K562 (cell line): ENCODE data around the gene FRK. TPM values are rescaled to one million over a fixed set of nuclear protein-coding genes. Genes with fewer than 3 reads are reported as not detected.

Source experiments
- ATAC-seq: fragments of 200-7000 bp; cut with Tn5 transposase; 3 replicates; pipeline ENCODE4 v1.9.1; 2020; ENCODE audit warnings: moderate library complexity
- BruUV-seq: library from RNA; stranded (reverse); fragments of 400-500 nt; replicated peaks from 2 replicates; lab custom pipeline; 2021; lab: Mats Ljungman, UMichigan
- CTCF ChIA-PET: fragments of 300-600 bp; formaldehyde crosslinking; extraction: SDS; loops from one replicate; lab custom pipeline; 2021; ENCODE audit warnings: low intra/inter-chr PET ratio; lab: Yijun Ruan, JAX
- POLR2A ChIA-PET: fragments of 300-600, 350-650 bp; sonication (Branson Sonifier 250); formaldehyde crosslinking; extraction: SDS; loops from one replicate; lab custom pipeline; 2021; ENCODE audit warnings: antibody characterized with exemption, inconsistent platforms; lab: Yijun Ruan, JAX
- DNase-seq, 4 experiments: peaks; one replicate each; pipeline versions ENCODE4 v3.0.0 to v3.0.0-alpha.2; 2011 to 2018; ENCODE audit warnings: low spot score in 3 of 4, mixed read lengths in 3 of 4; ENCODE audit errors: extremely low read depth in 1 of 4
- FAIRE-seq: peaks from 2 replicates; lab custom pipeline; 2011; peaks lifted over from hg19 to GRCh38; lab: Jason Lieb, UNC
- H2AFZ ChIP-seq: 2 replicates; pipeline ENCODE4 v1.6.0; 2011; ENCODE audit warnings: low read depth, low read length, control low read depth, inconsistent platforms
- H3K27ac ChIP-seq: fragments of 200-600 bp; 3 replicates; pipeline ENCODE4 v1.8.0; 2011; ENCODE audit warnings: low read depth, mild to moderate bottlenecking, control low read depth, inconsistent platforms, low read length, moderate library complexity, mixed read lengths; ENCODE audit errors: extremely low read depth
- H3K27me3 ChIP-seq, 2 experiments: fragments of 300-600 bp in 1 of 2; 2 replicates in 1 of 2; 3 replicates in 1 of 2; pipeline versions ENCODE4 v1.6.0 to v1.8.0; 2011; ENCODE audit warnings: inconsistent platforms in 2 of 2, low read length in 2 of 2, mild to moderate bottlenecking in 1 of 2, mixed read lengths in 1 of 2, moderate library complexity in 1 of 2; ENCODE audit not compliant: control insufficient read depth in 2 of 2, insufficient read depth in 2 of 2
- H3K36me3 ChIP-seq: fragments of 300-600 bp; 3 replicates; pipeline ENCODE4 v1.8.0; 2011; ENCODE audit warnings: mild to moderate bottlenecking, low read length, inconsistent platforms; ENCODE audit not compliant: control insufficient read depth, insufficient read depth
- H3K4me1 ChIP-seq, 2 experiments: fragments of 200-600 bp in 1 of 2; replicated peaks in 1 of 2; 2 replicates in 1 of 2; 3 replicates in 1 of 2; pipeline versions ENCODE4 v1.5.1 to v1.8.0; 2011; ENCODE audit warnings: inconsistent platforms in 2 of 2, low read length in 2 of 2, mild to moderate bottlenecking in 1 of 2, mixed read lengths in 1 of 2, moderate library complexity in 1 of 2; ENCODE audit not compliant: control insufficient read depth in 2 of 2, insufficient read depth in 2 of 2
- H3K4me2 ChIP-seq: 2 replicates; pipeline ENCODE4 v1.6.1; 2011; ENCODE audit warnings: low read length, control low read depth, inconsistent platforms, mixed read lengths; ENCODE audit not compliant: insufficient read depth
- H3K4me3 ChIP-seq: fragments of 200-600 bp; sonication (generic), shearing (Covaris generic); 2 replicates; pipeline ENCODE4 v1.5.1; 2016; ENCODE audit warnings: control low read depth, inconsistent platforms
- H3K79me2 ChIP-seq: fragments of 200-600 bp; 3 replicates; pipeline ENCODE4 v1.8.0; 2011; ENCODE audit warnings: low read length, inconsistent platforms; ENCODE audit not compliant: control insufficient read depth, insufficient read depth
- H3K9ac ChIP-seq, 2 experiments: 2 replicates each; pipeline versions ENCODE4 v1.6.0 to v1.6.1; 2011; ENCODE audit warnings: low read depth in 2 of 2, low read length in 2 of 2, control low read depth in 1 of 2, inconsistent platforms in 1 of 2, mild to moderate bottlenecking in 1 of 2, mixed read lengths in 1 of 2; ENCODE audit not compliant: insufficient read depth in 1 of 2
- H3K9me1 ChIP-seq: one replicate; pipeline ENCODE4 v1.6.0; 2011; ENCODE audit warnings: inconsistent platforms, mild to moderate bottlenecking, low read length, moderate library complexity; ENCODE audit not compliant: control insufficient read depth, insufficient read depth
- H3K9me3 ChIP-seq: replicated peaks from 2 replicates; pipeline ENCODE4 v1.5.1; 2011; ENCODE audit warnings: low read depth, low read length, inconsistent platforms; ENCODE audit not compliant: control insufficient read depth, insufficient read depth
- H4K20me1 ChIP-seq: replicated peaks from 2 replicates; pipeline ENCODE4 v1.6.1; 2011; ENCODE audit warnings: low read length, inconsistent platforms, mixed read lengths; ENCODE audit not compliant: control insufficient read depth, insufficient read depth
- WGBS: fragments of 100-300 bp; shearing (Covaris generic); methylation state at CpG from one replicate; pipeline ENCODE4 v1.1.6; 2016; ENCODE audit warnings: low coverage, mixed read lengths; ENCODE audit not compliant: insufficient coverage; ENCODE audit errors: missing lambda C conversion rate; 5-methylcytosine and 5-hydroxymethylcytosine counted together
- in situ Hi-C: fragments of 300-500 bp; cut with MboI; formaldehyde crosslinking; loops from 4 replicates; pipeline ENCODE4 v1.15.0; 2018; ENCODE audit warnings: inconsistent platforms, mixed read lengths
- intact Hi-C: fragments of 100-400 bp; cut with micrococcal nuclease; formaldehyde crosslinking; loops from 2 replicates; pipeline ENCODE4 v1.14.2; 2022
- polyA plus RNA-seq, 8 experiments: library from polyadenylated mRNA; depleted of rRNA in 4 of 8; stranded (reverse) in 5 of 8; unstranded in 3 of 8; fragments of >200 nt; fragmentation: Nextera tagmentation in 2 of 8; fragmentation: Illumina TruSeq in 1 of 8; extraction: Ambion mirVana in 2 of 8; extraction: Trizol in 1 of 8; gene quantifications; 2 replicates each; pipeline versions ENCODE4 v1.2.1 to v1.2.3, GENCODE V29; 2011 to 2014; ENCODE audit warnings: inconsistent platforms in 1 of 8, missing spikeins in 1 of 8
- total RNA-seq, 7 experiments: library from RNA; depleted of rRNA in 6 of 7; stranded (reverse); fragments of >200 nt in 6 of 7; fragmentation: Illumina TruSeq in 2 of 7; extraction: Trizol in 2 of 7; gene quantifications; 2 replicates each; pipeline versions ENCODE4 v1.2.1 to v1.2.3, GENCODE V29; 2011 to 2021; ENCODE audit warnings: low replicate concordance in 1 of 7
- TF ChIP-seq, protein P1 (sequence below): fragments of 450-650 bp; IDR thresholded peaks from 2 replicates; pipeline ENCODE4 v1.6.1; 2016
- TF ChIP-seq, protein P2 (sequence below): fragments of 450-650 bp; formaldehyde crosslinking; IDR thresholded peaks from 2 replicates; pipeline ENCODE4 v1.4.0; 2020; ENCODE audit warnings: mild to moderate bottlenecking, moderate library complexity

The FRK gene
- total and polyA plus RNA-seq, 9 of the 15 experiments (the other 6 are each of a cell fraction or from before 2014, with no cell fraction given), result 0.01 to 0.29 (median 0.09) TPM

DNA sequence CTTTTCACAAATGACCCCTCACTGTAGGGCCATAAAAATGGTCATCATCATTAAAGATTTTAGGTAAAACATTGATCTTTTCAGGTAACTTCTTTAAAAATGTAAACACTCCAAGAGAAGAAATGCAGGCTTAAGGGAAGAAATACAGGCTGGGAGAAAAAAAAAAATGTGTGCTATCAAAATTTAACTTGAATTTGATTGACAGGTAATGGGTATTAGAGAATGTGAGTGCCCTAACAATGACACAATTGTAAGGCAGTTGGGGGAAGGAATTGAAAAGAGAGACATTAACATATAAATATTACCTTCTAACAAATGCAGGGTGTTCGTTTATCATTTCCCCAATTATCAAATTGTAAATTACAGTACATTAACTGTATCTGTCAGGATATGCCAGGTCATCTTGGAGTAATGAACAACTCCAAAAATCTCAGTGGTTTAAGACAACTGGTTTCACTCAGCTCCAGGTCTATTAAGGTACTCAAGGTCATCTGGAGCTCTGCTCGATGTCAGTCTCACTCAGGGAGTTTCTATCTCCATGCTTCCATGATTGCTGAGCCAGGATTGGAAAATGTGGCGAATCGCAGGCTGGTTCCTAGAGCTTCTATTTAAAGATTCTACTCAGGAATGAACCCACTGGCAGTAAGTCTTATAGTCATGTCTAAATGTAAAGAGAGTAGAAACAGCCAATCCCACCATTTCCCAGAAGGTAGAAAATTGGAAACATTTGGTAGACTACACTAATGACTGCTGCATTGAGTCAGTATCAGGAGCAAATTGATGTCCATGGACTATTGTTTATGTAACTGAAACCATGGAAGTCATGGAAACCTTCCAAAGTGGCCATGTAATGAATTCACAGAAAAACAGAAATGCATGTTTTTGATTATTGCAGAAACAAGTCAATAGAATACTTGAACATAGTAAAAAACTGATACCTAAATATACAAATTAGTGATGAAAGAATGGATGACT, 55.6 kb downstream of the FRK start:
- in situ Hi-C loops, result no loop called here

More for the DNA sequence above, 55.6 kb downstream of the FRK start:
- no peaks in the 10 kb centered on the region for H3K27me3 ChIP-seq
- H3K4me3 ChIP-seq, result no peak overlapping the region
- no peaks in the 10 kb centered on the region for H3K9me1 ChIP-seq
- POLR2A ChIA-PET, result no interaction called here
- CTCF ChIA-PET, result no interaction called here
- no peak overlapping the region for H3K9ac ChIP-seq
- ATAC-seq (no peak), DNase-seq (no peak), FAIRE-seq (no peak)
- TF ChIP-seq, protein P1, sequence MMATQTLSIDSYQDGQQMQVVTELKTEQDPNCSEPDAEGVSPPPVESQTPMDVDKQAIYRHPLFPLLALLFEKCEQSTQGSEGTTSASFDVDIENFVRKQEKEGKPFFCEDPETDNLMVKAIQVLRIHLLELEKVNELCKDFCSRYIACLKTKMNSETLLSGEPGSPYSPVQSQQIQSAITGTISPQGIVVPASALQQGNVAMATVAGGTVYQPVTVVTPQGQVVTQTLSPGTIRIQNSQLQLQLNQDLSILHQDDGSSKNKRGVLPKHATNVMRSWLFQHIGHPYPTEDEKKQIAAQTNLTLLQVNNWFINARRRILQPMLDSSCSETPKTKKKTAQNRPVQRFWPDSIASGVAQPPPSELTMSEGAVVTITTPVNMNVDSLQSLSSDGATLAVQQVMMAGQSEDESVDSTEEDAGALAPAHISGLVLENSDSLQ, result peak; percentile 22; the same call in 1 of the 2 replicates
- TF ChIP-seq, protein P2, sequence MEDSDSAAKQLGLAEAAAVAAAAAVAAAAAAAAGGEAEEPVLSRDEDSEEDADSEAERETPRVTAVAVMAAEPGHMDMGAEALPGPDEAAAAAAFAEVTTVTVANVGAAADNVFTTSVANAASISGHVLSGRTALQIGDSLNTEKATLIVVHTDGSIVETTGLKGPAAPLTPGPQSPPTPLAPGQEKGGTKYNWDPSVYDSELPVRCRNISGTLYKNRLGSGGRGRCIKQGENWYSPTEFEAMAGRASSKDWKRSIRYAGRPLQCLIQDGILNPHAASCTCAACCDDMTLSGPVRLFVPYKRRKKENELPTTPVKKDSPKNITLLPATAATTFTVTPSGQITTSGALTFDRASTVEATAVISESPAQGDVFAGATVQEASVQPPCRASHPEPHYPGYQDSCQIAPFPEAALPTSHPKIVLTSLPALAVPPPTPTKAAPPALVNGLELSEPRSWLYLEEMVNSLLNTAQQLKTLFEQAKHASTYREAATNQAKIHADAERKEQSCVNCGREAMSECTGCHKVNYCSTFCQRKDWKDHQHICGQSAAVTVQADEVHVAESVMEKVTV, result no peak
- H3K36me3 ChIP-seq, result no peaks in the 10 kb centered on the region
- H3K9me3 ChIP-seq, result no peaks in the 10 kb centered on the region
- H3K4me2 ChIP-seq, result no peak overlapping the region
- intact Hi-C loops, result no loop called here
- WGBS, result 5% methylated on average over 4 of the region's 4 CpGs
- no peaks in the 10 kb centered on the region for H4K20me1 ChIP-seq
- no peak overlapping the region for H2AFZ ChIP-seq
- H3K4me1 ChIP-seq, result no peaks in the 10 kb centered on the region
- no peak overlapping the region for H3K27ac ChIP-seq
- H3K79me2 ChIP-seq, result no peaks in the 10 kb centered on the region
- BruUV-seq, result no TSS peak
